SK-N-SH (cell line): ENCODE data around the gene TNFAIP3. TPM values are rescaled to one million over a fixed set of nuclear protein-coding genes. Genes with fewer than 3 reads are reported as not detected.

Source experiments
- CTCF ChIA-PET: fragments of 300-600, 350-600 bp; formaldehyde crosslinking; extraction: SDS; loops from one replicate; lab custom pipeline; 2021; lab: Yijun Ruan, JAX
- POLR2A ChIA-PET: fragments of 350-600 bp; sonication (Branson Sonifier 250); formaldehyde crosslinking; extraction: SDS; loops from one replicate; lab custom pipeline; 2020; ENCODE audit warnings: antibody characterized with exemption, inconsistent platforms; lab: Yijun Ruan, JAX
- DNase-seq: peaks from one replicate; pipeline ENCODE4 v3.0.0; 2012
- H2AFZ ChIP-seq: fragments of 200-600 bp; sonication (generic); 2 replicates; pipeline ENCODE4 v1.8.1; 2016; ENCODE audit warnings: antibody characterized with exemption, mild to moderate bottlenecking, low read depth
- H3F3A ChIP-seq: fragments of 200-600 bp; sonication (generic); replicated peaks from 2 replicates; pipeline ENCODE3; 2016; ENCODE audit warnings: antibody characterized with exemption, mild to moderate bottlenecking; ENCODE audit not compliant: insufficient read depth
- H3K27ac ChIP-seq, 2 experiments: fragments of 200-500 bp in 1 of 2; fragments of 200-600 bp in 1 of 2; sonication (Bioruptor generic) in 1 of 2; sonication (generic), shearing (Covaris generic) in 1 of 2; 2 replicates each; pipeline versions ENCODE4 v1.5.1 to v1.6.1; 2014 to 2016; ENCODE audit warnings: low read depth in 2 of 2, inconsistent platforms in 1 of 2, low read length in 1 of 2, mild to moderate bottlenecking in 1 of 2, mixed read lengths in 1 of 2
- H3K27me3 ChIP-seq: fragments of 200-600 bp; sonication (generic), shearing (Covaris generic); 2 replicates; pipeline ENCODE4 v1.6.1; 2016; ENCODE audit warnings: mixed run types; ENCODE audit not compliant: insufficient read depth
- H3K36me3 ChIP-seq, 2 experiments: fragments of 200-500 bp in 1 of 2; fragments of 200-600 bp in 1 of 2; sonication (Bioruptor generic) in 1 of 2; sonication (generic) in 1 of 2; replicated peaks in 1 of 2; 2 replicates each; pipeline versions ENCODE3 to v1.5.1; 2014 to 2016; ENCODE audit warnings: low read length in 1 of 2, mild to moderate bottlenecking in 1 of 2; ENCODE audit not compliant: insufficient read depth in 2 of 2, control insufficient read depth in 1 of 2
- H3K4me1 ChIP-seq, 2 experiments: fragments of 200-500 bp in 1 of 2; fragments of 200-600 bp in 1 of 2; sonication (Bioruptor generic) in 1 of 2; sonication (generic), shearing (Covaris generic) in 1 of 2; 2 replicates each; pipeline versions ENCODE4 v1.5.1 to v1.6.1; 2014 to 2016; ENCODE audit warnings: low read depth in 1 of 2, low read length in 1 of 2, mixed run types in 1 of 2; ENCODE audit not compliant: insufficient read depth in 2 of 2, control insufficient read depth in 1 of 2
- H3K4me2 ChIP-seq: fragments of 200-600 bp; sonication (generic), shearing (Covaris generic); 2 replicates; pipeline ENCODE4 v1.6.1; 2017; ENCODE audit warnings: mixed run types
- H3K4me3 ChIP-seq, 2 experiments: fragments of 200-500 bp in 1 of 2; fragments of 200-600 bp in 1 of 2; sonication (Bioruptor generic) in 1 of 2; sonication (generic), shearing (Covaris generic) in 1 of 2; 2 replicates each; pipeline versions ENCODE4 v1.5.1 to v1.8.1; 2014 to 2016; ENCODE audit warnings: low read depth in 2 of 2, inconsistent platforms in 1 of 2, low read length in 1 of 2, mild to moderate bottlenecking in 1 of 2, mixed read lengths in 1 of 2, moderate library complexity in 1 of 2
- H3K79me2 ChIP-seq: fragments of 200-600 bp; sonication (generic); 2 replicates; pipeline ENCODE4 v1.8.1; 2017; ENCODE audit warnings: mild to moderate bottlenecking; ENCODE audit not compliant: insufficient read depth
- H3K9ac ChIP-seq: fragments of 200-600 bp; sonication (generic); 2 replicates; pipeline ENCODE4 v1.6.1; 2017; ENCODE audit warnings: mixed run types
- H3K9me2 ChIP-seq: fragments of 200-600 bp; sonication (generic); 2 replicates; pipeline ENCODE4 v1.6.1; 2017; ENCODE audit warnings: mixed run types
- H3K9me3 ChIP-seq: fragments of 200-600 bp; sonication (generic); 2 replicates; pipeline ENCODE4 v1.6.1; 2017; ENCODE audit warnings: mixed run types, mild to moderate bottlenecking, moderate library complexity
- H4K20me1 ChIP-seq: fragments of 200-600 bp; sonication (generic); 2 replicates; pipeline ENCODE4 v1.6.1; 2017; ENCODE audit warnings: mild to moderate bottlenecking, mixed run types; ENCODE audit not compliant: insufficient read depth
- CHD2 ChIP-seq: fragments of 150-350 bp; IDR thresholded peaks from 2 replicates; pipeline ENCODE4 v1.6.1; 2018; ENCODE audit warnings: low read length; ENCODE audit not compliant: partially characterized antibody
- CTCF ChIP-seq: fragments of 200-600 bp; sonication (generic); IDR thresholded peaks from 2 replicates; pipeline ENCODE4 v1.6.1; 2017; ENCODE audit warnings: antibody characterized with exemption, mild to moderate bottlenecking, moderate library complexity
- EP300 ChIP-seq, 2 experiments: IDR thresholded peaks; 2 replicates each; pipeline versions ENCODE4 v1.4.0 to v1.6.1; 2012; ENCODE audit warnings: borderline replicate concordance in 1 of 2, low read depth in 1 of 2, low read length in 1 of 2
- EZH2phosphoT487 ChIP-seq: fragments of 200-600 bp; sonication (generic); IDR thresholded peaks from 2 replicates; pipeline ENCODE4 v1.6.1; 2017; ENCODE audit warnings: low read depth, mixed run types, mild to moderate bottlenecking, antibody characterized with exemption, moderate library complexity, borderline replicate concordance
- FOXM1 ChIP-seq: IDR thresholded peaks from 2 replicates; pipeline ENCODE4 v1.4.0; 2012; ENCODE audit warnings: low read depth, mild to moderate bottlenecking
- GABPA ChIP-seq: IDR thresholded peaks from 2 replicates; pipeline ENCODE4 v1.4.0; 2012; ENCODE audit warnings: low read depth, mild to moderate bottlenecking
- GATA2 ChIP-seq: sonication (generic); formaldehyde crosslinking; IDR thresholded peaks from 2 replicates; pipeline ENCODE4 v1.5.0; 2020; ENCODE audit warnings: mild to moderate bottlenecking, missing genetic modification reagents
- MAX ChIP-seq: IDR thresholded peaks from 2 replicates; pipeline ENCODE4 v1.4.0; 2012; ENCODE audit warnings: low read depth
- NFIC ChIP-seq: IDR thresholded peaks from 2 replicates; pipeline ENCODE4 v1.4.0; 2012; ENCODE audit warnings: borderline replicate concordance
- RAD21 ChIP-seq: IDR thresholded peaks from 2 replicates; pipeline ENCODE4 v1.6.1; 2012; ENCODE audit warnings: mild to moderate bottlenecking, low read length
- RCOR1 ChIP-seq: fragments of 150-350 bp; IDR thresholded peaks from 2 replicates; pipeline ENCODE4 v1.6.1; 2017; ENCODE audit warnings: antibody characterized with exemption, low read length
- REST ChIP-seq: IDR thresholded peaks from 2 replicates; pipeline ENCODE4 v1.6.1; 2012; ENCODE audit warnings: mild to moderate bottlenecking, low read depth, low read length, moderate library complexity
- RFX5 ChIP-seq: IDR thresholded peaks from 2 replicates; pipeline ENCODE4 v1.6.1; 2012; ENCODE audit warnings: mild to moderate bottlenecking, improper control_type of control experiment, low read length
- SMC3 ChIP-seq: IDR thresholded peaks from 2 replicates; pipeline ENCODE4 v1.6.1; 2012; ENCODE audit warnings: low read depth, low read length, improper control_type of control experiment
- TEAD4 ChIP-seq: IDR thresholded peaks from 2 replicates; pipeline ENCODE4 v1.4.0; 2012; ENCODE audit warnings: mild to moderate bottlenecking, borderline replicate concordance; ENCODE audit not compliant: insufficient read depth
- USF2 ChIP-seq: fragments of 150-350 bp; IDR thresholded peaks from 2 replicates; pipeline ENCODE4 v1.6.1; 2017; ENCODE audit warnings: antibody characterized with exemption, low read length, low read depth, borderline replicate concordance
- ZBTB33 ChIP-seq: IDR thresholded peaks from 2 replicates; pipeline ENCODE4 v1.4.0; 2012; ENCODE audit warnings: low read depth, borderline replicate concordance
- whole genome bisulfite sequencing: methylation state at CpG from one replicate; pipeline ENCODE4 v1.1.6; 2017; ENCODE audit warnings: low lambda C conversion rate; 5-methylcytosine and 5-hydroxymethylcytosine counted together
- polyA plus RNA-seq, 3 experiments: library from polyadenylated mRNA; depleted of rRNA; stranded (reverse); fragments of >200 nt; gene quantifications; 2 replicates each; pipeline ENCODE4 v1.2.3, GENCODE V29; 2012

TNFAIP3 gene
- polyA plus RNA-seq, 1 of the 3 experiments (the other 2 are of a cell fraction), result 1.0 TPM

GRCh38 chr6:137919837-137920730 is 53.0 kb downstream of the TNFAIP3 start:
- no peaks in the 10 kb centered on the region for H3F3A ChIP-seq
- H3K4me2 ChIP-seq, result no peak overlapping the region
- ChIA-PET POLR2A (no interaction called here), CTCF (no interaction called here)
- H3K27ac ChIP-seq, result no peak overlapping the region
- no peaks in the 10 kb centered on the region for H3K9me2 ChIP-seq
- no peak overlapping the region for H2AFZ ChIP-seq
- no peaks in the 10 kb centered on the region for H3K4me1 ChIP-seq
- no peaks in the 10 kb centered on the region for H3K79me2 ChIP-seq
- WGBS, result 8% methylated on average over 8 of the region's 8 CpGs
- H4K20me1 ChIP-seq, result no peaks in the 10 kb centered on the region
- H3K27me3 ChIP-seq, result 0 out of 2 replicates have a peak, but pooled peaks cover 3% of the 10 kb centered on the region
- no peak overlapping the region for H3K4me3 ChIP-seq
- no peaks in the 10 kb centered on the region for H3K9me3 ChIP-seq
- no peak overlapping the region for H3K9ac ChIP-seq
- no peaks in the 10 kb centered on the region for H3K36me3 ChIP-seq
- no peak for TF ChIP-seq NFIC
- TF ChIP-seq SMC3, result no peak
- TF ChIP-seq FOXM1, result no peak
- no peak for TF ChIP-seq TEAD4
- no peak for TF ChIP-seq REST
- no peak for TF ChIP-seq EZH2phosphoT487
- no peak for TF ChIP-seq EP300 (IDR thresholded peaks at IDR 0.05; ENCODE audit: borderline replicate concordance in 1 of 2, low read depth in 1 of 2, low read length in 1 of 2)
- TF ChIP-seq RCOR1, result no peak
- no peak for TF ChIP-seq RFX5
- no peak for TF ChIP-seq CTCF
- no peak for TF ChIP-seq GABPA
- no peak for TF ChIP-seq ZBTB33
- TF ChIP-seq GATA2, result no peak
- no peak for TF ChIP-seq CHD2
- no peak for TF ChIP-seq RAD21
- TF ChIP-seq USF2, result no peak
- TF ChIP-seq MAX, result no peak
- DNase-seq, result no peak
